MG63 (cell line): ENCODE measurements around the gene OR2W3. TPM values are rescaled to one million over a fixed set of nuclear protein-coding genes. Genes with fewer than 3 reads are reported as not detected.
"Not testable (repeated sequence)": the region's sequence is repeated elsewhere in the genome, so short reads cannot be mapped to it uniquely, and the experiment has no call there.

ENCODE experiments used
- DNase-seq: peaks from one replicate; pipeline ENCODE4 v3.0.0-alpha.2; 2020
- H3K27me3 ChIP-seq: fragments of 250-450 bp; sonication (Bioruptor Pico); 2 replicates; pipeline ENCODE4 v1.5.1; 2020; ENCODE audit warnings: mild to moderate bottlenecking, moderate library complexity
- H3K36me3 ChIP-seq: fragments of 250-450 bp; sonication (Bioruptor Pico); 2 replicates; pipeline ENCODE4 v1.5.1; 2020; ENCODE audit warnings: mild to moderate bottlenecking, moderate library complexity
- H3K4me3 ChIP-seq: fragments of 250-450 bp; sonication (Bioruptor Pico); 2 replicates; pipeline ENCODE4 v1.5.1; 2020; ENCODE audit warnings: mild to moderate bottlenecking, moderate library complexity
- H3K9me3 ChIP-seq: fragments of 250-450 bp; sonication (Bioruptor Pico); 2 replicates; pipeline ENCODE4 v1.5.1; 2020; ENCODE audit warnings: mild to moderate bottlenecking, moderate library complexity
- total RNA-seq: library from RNA; depleted of rRNA; stranded (reverse); fragments of >200 nt; shearing (Covaris generic); gene quantifications from 2 replicates; pipeline ENCODE4 v1.2.3, GENCODE V29; 2014; ENCODE audit warnings: low replicate concordance

Gene OR2W3
- total RNA-seq, 1 experiment from 2014 or later, result 4.0 TPM

DNA sequence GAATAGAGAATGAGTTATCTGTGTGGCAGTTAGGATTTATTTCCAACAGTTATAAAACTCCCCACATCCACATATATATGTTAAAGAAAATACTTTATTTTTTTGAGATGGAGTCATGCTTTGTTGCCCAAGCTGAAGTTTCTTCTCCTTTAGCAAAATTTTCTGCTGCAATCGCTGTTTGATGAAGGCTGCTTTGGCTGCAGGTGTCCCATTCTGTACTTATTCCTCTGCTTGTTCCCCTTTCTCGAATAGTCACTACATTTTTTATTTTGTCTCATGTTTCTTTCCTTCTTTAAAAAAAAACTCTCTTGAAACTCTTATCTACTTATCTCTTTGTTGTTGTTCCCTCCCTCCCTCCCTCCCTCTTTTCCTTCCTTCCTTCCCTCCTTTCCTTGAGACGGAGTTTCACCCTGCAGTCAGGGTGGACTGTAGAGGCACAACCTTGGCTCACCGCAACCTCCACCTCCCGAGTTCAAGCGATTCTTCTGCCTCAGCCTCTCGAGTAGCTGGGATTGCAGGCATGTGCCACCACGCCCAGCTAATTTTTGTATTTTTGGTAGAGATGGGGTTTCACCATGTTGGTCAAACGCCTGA lies 10.6 kb downstream of the OR2W3 start:
- H3K27me3 ChIP-seq, result no peaks in the 10 kb centered on the region
- H3K4me3 ChIP-seq, result peak overlapping the region; percentile 25
- peaks cover 5% of the 10 kb centered on the region; the same call in 1 of the 2 replicates for H3K9me3 ChIP-seq
- no peak for DNase-seq
- H3K36me3 ChIP-seq, result no peaks in the 10 kb centered on the region; the same call in 1 of the 2 replicates

DNA sequence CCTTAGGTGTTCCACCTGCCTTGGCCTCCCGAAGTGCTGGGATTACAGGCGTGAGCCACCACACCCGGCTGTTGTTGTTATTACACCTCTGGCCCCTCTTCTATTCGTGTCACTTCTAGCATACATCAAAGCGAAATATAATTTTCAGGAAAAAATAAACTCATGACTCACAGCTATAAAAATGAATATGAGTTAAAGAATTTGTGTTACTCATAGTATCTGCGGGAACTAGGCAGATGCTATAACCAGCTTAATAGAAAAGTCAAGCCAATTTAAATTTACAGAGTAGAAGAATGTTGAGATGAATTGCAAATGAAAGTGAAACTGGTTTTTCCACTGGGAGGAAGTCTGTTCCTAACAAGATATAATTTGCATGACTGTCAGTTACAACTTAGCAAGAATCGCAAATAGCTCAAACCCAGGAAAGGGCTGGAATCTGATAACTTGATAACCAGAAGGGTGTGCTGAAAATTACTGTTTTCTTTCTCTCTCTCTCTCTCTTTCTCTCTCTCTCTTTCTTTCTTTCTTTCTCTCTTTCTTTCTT lies 11.2 kb downstream of the OR2W3 start:
- H3K27me3 ChIP-seq, result no peaks in the 10 kb centered on the region
- DNase-seq, result peak; percentile 61
- H3K9me3 ChIP-seq, result peaks cover 5% of the 10 kb centered on the region; the same call in 1 of the 2 replicates
- H3K4me3 ChIP-seq, result peak overlapping the region; percentile 25
- H3K36me3 ChIP-seq, result no peaks in the 10 kb centered on the region; the same call in 1 of the 2 replicates

DNA sequence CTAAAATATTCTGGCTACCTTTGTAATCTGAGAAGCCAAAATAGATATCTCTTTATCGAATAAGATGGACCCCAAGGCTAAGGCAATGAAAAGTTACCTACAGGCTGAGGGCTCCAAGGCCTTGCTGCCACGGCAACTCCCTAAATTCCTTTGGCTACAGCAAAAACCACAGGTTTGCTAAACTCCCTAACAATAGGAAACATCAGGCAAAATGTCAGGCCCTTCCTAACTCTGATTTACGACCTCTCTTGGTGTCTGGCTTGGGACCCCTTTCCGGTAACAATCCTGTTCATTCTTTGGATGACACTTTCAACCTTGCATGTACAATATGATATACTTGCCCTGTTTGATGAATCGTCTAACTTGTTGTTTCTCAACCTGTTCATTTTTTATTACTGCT lies 13.4 kb downstream of the OR2W3 start:
- no peaks in the 10 kb centered on the region for H3K27me3 ChIP-seq
- DNase-seq, result no peak
- no peaks in the 10 kb centered on the region; the same call in 1 of the 2 replicates for H3K36me3 ChIP-seq
- peaks cover 7% of the 10 kb centered on the region; the same call in 1 of the 2 replicates for H3K9me3 ChIP-seq
- no peak overlapping the region for H3K4me3 ChIP-seq

DNA sequence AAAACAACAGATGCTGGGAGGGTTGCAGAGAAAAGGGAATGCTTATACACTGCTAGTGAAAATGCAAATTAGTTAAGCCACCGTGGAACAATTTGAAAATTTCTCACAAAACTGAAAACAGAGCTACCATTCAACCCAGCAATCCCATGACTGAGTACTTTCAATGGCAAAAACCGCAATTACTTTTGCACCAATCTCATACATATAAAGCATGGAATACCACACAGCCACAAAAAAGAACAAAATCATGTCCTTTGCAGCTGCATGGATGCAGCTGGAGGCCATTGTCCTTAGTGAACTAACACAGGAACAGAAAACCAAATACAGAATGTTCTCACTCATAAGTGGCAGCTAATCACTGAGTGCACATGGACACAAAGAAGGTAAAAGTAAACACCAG lies 18.4 kb downstream of the OR2W3 start:
- no peaks in the 10 kb centered on the region; the same call in 1 of the 2 replicates for H3K36me3 ChIP-seq
- DNase-seq, result no peak
- no peak overlapping the region for H3K4me3 ChIP-seq
- peaks cover 7% of the 10 kb centered on the region; the same call in 1 of the 2 replicates for H3K9me3 ChIP-seq
- H3K27me3 ChIP-seq, result no peaks in the 10 kb centered on the region

DNA sequence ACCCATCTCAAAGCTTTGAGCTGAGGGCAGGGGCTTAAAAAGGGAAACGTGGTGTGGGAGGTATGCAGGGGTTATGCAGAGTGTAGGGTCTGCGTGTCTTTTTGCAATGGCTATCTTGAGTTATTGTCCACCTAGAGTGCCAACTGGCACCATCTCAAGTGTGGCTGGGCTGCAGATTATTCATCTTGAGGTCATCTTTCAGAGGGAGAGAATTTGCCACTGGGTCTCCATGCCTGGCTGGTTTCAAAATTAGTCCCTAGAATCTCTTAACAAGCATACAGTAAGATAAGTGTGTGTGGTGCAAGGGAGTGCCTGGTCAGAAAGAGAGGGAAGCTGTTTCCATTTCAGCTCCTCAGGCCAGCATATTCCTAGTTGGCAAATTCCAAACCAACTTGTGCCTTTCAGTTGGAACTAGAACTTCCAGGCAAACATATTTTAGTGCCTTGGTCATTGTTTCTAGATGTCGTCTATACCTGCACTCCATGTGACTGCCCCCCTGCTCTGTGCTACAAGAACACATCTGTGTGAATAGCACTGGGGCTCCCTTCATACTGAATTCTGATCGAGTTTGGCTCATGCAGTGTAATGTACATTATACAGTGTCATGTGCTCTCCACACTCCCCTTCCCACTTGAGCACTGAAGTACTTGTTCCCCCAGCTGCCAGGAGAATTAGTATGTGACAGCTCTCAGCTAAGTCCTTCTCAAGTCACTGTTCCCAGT lies 19.7 kb downstream of the OR2W3 start:
- DNase-seq, result peak; percentile 86
- no peak overlapping the region for H3K4me3 ChIP-seq
- peaks cover 3% of the 10 kb centered on the region; the same call in 1 of the 2 replicates for H3K9me3 ChIP-seq
- no peaks in the 10 kb centered on the region; the same call in 1 of the 2 replicates for H3K36me3 ChIP-seq
- H3K27me3 ChIP-seq, result no peaks in the 10 kb centered on the region

DNA sequence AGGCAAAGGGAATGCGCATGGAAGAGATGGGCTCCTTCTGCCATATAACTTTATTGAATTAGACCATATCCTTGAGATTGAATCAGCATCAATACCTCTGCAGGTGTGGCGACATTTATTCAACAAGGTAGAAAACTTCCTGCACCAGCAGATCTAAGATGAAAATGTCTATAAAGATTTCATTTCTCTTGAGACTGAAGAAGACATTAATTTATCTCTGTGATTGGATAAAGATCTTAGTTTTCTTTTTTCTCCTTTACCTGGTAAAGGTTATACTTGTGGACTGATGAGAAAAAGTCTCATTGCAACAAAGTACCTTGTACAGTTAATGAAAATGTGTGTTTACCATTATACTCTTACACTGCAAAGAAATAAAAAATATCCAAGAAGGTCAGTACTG lies 24.6 kb downstream of the OR2W3 start, which contains the start of gene OR2T8:
TSS of gene OR2T8 (plus strand) at position 301 of the 400 bp plus-strand sequence. CDS start 766 bp downstream, outside the sequence.
- no peaks in the 10 kb centered on the region for H3K36me3 ChIP-seq

DNA sequence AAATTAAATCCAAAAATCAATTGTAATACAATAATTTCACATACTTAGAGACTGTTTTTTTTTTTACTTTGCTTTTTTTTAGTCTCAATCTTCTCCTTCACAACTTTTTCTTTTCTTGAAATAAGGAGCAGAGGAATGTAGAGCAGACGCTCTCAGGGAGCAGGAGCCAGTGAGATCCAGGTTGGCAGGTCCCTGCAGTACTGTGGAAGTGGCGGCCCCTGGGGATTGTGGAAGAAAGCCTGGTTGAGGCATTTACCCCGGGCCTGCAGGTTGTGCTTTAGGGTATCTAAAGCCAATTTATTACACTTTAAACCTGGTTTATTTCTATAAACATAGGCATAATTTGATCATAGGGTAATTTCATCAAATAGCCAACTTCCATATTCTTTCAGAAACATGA lies 28.6 kb downstream of the OR2W3 start:
- no peak for DNase-seq
- Histone ChIP-seq H3K9me3 (no peaks in the 10 kb centered on the region), H3K4me3 (no peak overlapping the region), H3K27me3 (no peaks in the 10 kb centered on the region), H3K36me3 (no peaks in the 10 kb centered on the region)

More for the DNA sequence above, 24.6 kb downstream of the OR2W3 start, which contains the start of gene OR2T8:
- H3K9me3 ChIP-seq, result no peaks in the 10 kb centered on the region
- no peak for DNase-seq
- H3K27me3 ChIP-seq, result no peaks in the 10 kb centered on the region
- H3K4me3 ChIP-seq, result no peak within 1 kb of the TSS

DNA sequence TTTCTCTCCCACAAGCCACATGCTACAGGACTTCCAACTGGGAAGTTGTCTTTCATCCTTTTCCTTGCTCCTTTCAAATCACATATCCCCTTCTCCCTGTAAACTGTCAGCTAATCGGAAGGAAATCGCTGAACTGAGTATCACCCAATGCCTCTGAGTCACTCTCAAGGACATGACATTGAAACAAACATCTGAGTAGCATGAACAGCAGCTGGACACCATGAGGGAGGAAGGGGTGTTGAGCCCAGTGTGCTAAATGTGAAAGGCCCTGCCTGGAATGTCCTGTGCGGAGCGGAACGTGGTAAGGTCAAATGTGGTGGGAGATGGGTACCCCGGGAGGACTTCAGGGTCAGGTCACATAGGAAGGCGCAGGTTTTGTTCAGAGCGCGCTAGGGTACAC lies 29.5 kb downstream of the OR2W3 start, which contains the start of gene OR2AJ1:
TSS of gene OR2AJ1 (plus strand) at position 22 of the 400 bp plus-strand sequence. CDS start 8,880 bp downstream, outside the sequence.
- no peak for DNase-seq
- Histone ChIP-seq H3K36me3 (no peaks in the 10 kb centered on the region), H3K9me3 (no peaks in the 10 kb centered on the region), H3K27me3 (no peaks in the 10 kb centered on the region), H3K4me3 (no peak within 1 kb of the TSS)

DNA sequence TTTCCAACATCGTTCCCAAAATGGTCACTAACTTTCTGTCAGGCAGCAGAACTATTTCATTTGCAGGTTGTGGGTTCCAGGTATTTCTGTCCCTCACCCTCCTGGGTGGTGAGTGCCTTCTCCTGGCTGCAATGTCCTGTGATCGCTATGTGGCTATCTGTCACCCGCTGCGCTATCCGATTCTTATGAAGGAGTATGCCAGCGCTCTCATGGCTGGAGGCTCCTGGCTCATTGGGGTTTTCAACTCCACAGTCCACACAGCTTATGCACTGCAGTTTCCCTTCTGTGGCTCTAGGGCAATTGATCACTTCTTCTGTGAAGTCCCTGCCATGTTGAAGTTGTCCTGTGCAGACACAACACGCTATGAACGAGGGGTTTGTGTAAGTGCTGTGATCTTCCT lies 38.6 kb downstream of the OR2W3 start:
- DNase-seq, result no peak
- Histone ChIP-seq H3K4me3 (no peak overlapping the region), H3K9me3 (no peaks in the 10 kb centered on the region), H3K27me3 (no peaks in the 10 kb centered on the region), H3K36me3 (no peaks in the 10 kb centered on the region)

DNA sequence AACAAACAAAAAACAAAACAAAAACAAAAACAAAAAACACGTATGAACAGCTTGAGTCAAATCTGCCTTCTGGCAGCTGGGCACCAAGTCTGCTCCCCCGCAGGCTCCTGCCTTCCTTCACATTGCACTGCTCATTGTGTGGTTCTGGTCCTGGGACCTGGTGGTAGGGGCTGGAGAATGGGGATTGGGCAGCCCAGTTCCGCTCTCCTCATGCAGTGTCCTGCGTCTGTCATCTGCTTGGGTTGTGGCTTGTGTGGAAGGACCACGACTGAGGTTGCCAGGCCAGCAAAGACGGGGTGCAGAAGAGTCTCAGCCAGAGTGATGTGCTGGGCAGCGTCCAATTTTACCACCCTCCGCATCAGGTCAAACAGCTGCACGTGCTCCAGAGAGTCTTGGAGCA lies 40.4 kb downstream of the OR2W3 start:
- Histone ChIP-seq H3K27me3 (no peaks in the 10 kb centered on the region), H3K9me3 (no peaks in the 10 kb centered on the region), H3K36me3 (no peaks in the 10 kb centered on the region), H3K4me3 (no peak overlapping the region)
- no peak for DNase-seq

DNA sequence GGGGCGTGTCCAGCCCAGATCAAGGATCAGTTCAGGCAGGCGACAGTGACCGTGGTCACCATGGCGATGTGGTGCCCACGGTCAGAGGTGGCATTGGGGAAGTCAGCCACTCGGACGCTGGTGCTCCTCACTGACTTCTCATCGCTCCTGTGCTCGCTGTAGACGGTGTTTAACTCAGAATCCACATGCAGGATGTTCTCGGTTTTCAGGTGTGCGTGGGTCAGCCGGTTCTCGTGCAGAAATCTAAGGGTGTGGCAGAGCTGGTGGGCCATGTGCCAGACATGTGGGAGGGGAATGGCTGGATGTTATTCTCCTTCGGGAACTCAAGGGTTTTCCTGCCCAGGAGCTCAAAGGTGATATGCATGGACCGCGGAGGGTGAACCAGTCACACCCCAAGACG lies 41.0 kb downstream of the OR2W3 start:
- no peaks in the 10 kb centered on the region for H3K27me3 ChIP-seq
- H3K4me3 ChIP-seq, result no peak overlapping the region
- no peaks in the 10 kb centered on the region for H3K9me3 ChIP-seq
- no peaks in the 10 kb centered on the region for H3K36me3 ChIP-seq
- no peak for DNase-seq

DNA sequence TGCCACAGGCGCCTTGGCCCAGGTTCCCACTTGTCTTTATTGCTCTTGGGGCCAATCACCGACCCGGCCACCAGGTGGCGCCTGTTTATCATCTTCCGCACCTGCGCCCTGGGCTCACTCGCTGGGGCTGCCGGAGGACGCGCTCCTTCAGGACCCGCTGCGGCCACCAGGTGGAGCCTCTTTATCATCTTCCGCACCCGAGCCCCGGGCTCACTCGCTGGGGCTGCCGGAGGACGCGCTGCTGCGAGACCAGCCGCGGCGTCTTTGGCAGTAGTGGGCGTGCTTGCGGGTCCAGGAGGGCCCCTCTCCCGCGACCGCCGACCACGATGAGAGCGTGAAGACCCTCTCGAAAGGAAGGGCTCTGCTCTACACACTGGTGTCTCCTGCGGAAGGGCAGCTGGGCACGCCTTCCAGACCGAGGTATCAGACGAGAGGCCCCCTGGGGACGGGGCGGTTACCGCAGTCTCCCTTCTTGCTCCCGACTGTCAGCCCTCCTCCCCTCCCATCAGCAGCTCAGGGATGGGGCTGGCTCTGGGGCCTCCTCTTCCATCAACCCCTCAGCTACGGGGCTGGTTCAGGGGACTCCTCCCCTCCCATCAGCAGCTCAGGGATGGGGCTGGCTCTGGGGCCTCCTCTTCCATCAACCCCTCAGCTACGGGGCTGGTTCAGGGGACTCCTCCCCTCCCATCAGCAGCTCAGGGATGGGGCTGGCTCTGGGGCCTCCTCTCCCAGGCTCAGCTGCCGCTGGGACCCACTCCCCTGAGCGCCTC lies 41.8 kb downstream of the OR2W3 start:
- H3K27me3 ChIP-seq, H3K36me3 ChIP-seq, H3K9me3 ChIP-seq: not testable (repeated sequence)
- peak overlapping the region; percentile 55 for H3K4me3 ChIP-seq
- DNase-seq, result peak; percentile 86

DNA sequence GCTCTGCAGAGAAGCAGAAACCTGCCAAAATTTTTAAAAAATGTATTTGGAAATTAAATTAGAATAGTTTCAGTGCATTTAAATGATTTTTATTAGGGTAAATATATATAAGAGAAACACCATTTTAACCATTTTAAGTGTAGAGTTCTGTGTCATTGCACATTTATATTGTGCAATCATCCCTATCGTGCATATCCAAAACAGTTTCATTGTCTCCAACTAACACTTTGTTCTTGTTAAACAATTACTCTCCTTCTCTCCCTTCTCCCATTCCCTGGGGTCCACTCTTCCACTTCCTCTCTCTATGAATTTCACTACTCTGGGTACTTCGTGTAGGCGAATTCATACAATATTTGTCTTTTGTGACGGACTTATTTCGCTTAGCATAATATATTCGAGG lies 47.2 kb downstream of the OR2W3 start:
- H3K27me3 ChIP-seq, result no peaks in the 10 kb centered on the region
- H3K36me3 ChIP-seq, result no peaks in the 10 kb centered on the region
- H3K4me3 ChIP-seq, result no peak overlapping the region
- no peaks in the 10 kb centered on the region for H3K9me3 ChIP-seq
- no peak for DNase-seq
